ENCODE measurements around the gene TMEM209. TPM values are rescaled to one million over a fixed set of nuclear protein-coding genes. Genes with fewer than 3 reads are reported as not detected.
A peak's percentile ranks its signal among the peaks of the same experiment; 100 is the strongest.

Gene TMEM209
- polyA plus RNA-seq, 2 of the 4 experiments (the other 2 are of a cell fraction), result 12.8 to 36.6 TPM

GRCh38 chr7:130144312-130145171 is 60.7 kb downstream of the TMEM209 start:
- FAIRE-seq (no peak), ATAC-seq (peak in 1 of 2 experiments; percentile 42; a peak in 3 of 6 replicates), DNase-seq (ENCODE audit: low read depth in 1 of 2, low spot score in 1 of 2) (peak; percentile 18 to 21)
- no peak overlapping the region for H3K4me3 ChIP-seq
- peaks cover 13% of the 10 kb centered on the region for H3K4me1 ChIP-seq
- H3K9me3 ChIP-seq, result no peaks in the 10 kb centered on the region
- CTCF ChIA-PET, result interaction anchor here (0.9 kb wide), 1 partner anchor 9 kb away, joined by 3 read pairs; no protein-coding TSS in a partner anchor
- peak overlapping the region in 1 of 2 experiments; percentile 54; a peak in 3 of 6 replicates for H3K27ac ChIP-seq
- WGBS (ENCODE audit: missing lambda C conversion rate), result 59% methylated on average over 14 of the region's 14 CpGs
- TF ChIP-seq CHD4 (IDR thresholded peaks at IDR 0.05; ENCODE audit: borderline replicate concordance) (no peak), CEBPB (IDR thresholded peaks at IDR 0.05) (peak in 1 of 2 experiments; percentile 48; a peak in 1 of 4 replicates)
- H3K4me2 ChIP-seq, result peak overlapping the region; percentile 50
- POLR2A ChIA-PET, result no interaction called here

- no peak for DNase-seq (ENCODE audit: low read depth in 1 of 2, low spot score in 1 of 2)
- H3K4me1 ChIP-seq, result peaks cover 13% of the 10 kb centered on the region
- ATAC-seq, result no peak
- H3K4me3 ChIP-seq, result no peak overlapping the region
- TF ChIP-seq USF2 (IDR thresholded peaks at IDR 0.05) (no peak), SREBF2 (IDR thresholded peaks at IDR 0.05) (no peak), MAX (IDR thresholded peaks at IDR 0.05) (no peak), MYC (IDR thresholded peaks at IDR 0.05; ENCODE audit: borderline replicate concordance, low read length) (no peak), GATA3 (IDR thresholded peaks at IDR 0.05; ENCODE audit: borderline replicate concordance) (no peak), NR3C1 (IDR thresholded peaks at IDR 0.05) (no peak), ZC3H11A (IDR thresholded peaks at IDR 0.05) (no peak), CBX8 (IDR thresholded peaks at IDR 0.05) (no peak), TFCP2L1 (CRISPR knock-in tag; IDR thresholded peaks at IDR 0.05) (no peak), CTCF (IDR thresholded peaks at IDR 0.05) (no peak), BHLHE40 (IDR thresholded peaks at IDR 0.05; ENCODE audit: low read depth, low read length) (no peak), HDAC2 (IDR thresholded peaks at IDR 0.05) (no peak), PHF8 (IDR thresholded peaks at IDR 0.05; ENCODE audit: borderline replicate concordance, low read depth) (no peak), ZNF302 (CRISPR knock-in tag; IDR thresholded peaks at IDR 0.05) (no peak), KDM1A (IDR thresholded peaks at IDR 0.05; ENCODE audit: low read depth) (no peak), CHD2 (IDR thresholded peaks at IDR 0.05; ENCODE audit: low read length, partially characterized antibody) (no peak), JUNB (IDR thresholded peaks at IDR 0.05) (no peak), RNF2 (IDR thresholded peaks at IDR 0.05; ENCODE audit: borderline replicate concordance, low read depth) (no peak), RCOR1 (IDR thresholded peaks at IDR 0.05; ENCODE audit: low read depth, low read length) (no peak)
- ChIA-PET CTCF (interaction anchor here (0.9 kb wide), 1 partner anchor 8 kb away, joined by 3 read pairs; no protein-coding TSS in a partner anchor), POLR2A (no interaction called here)
- no peak for FAIRE-seq
- peak overlapping the region in 1 of 2 experiments; percentile 54; a peak in 3 of 6 replicates for H3K27ac ChIP-seq
- 84% methylated on average over 3 of the region's 3 CpGs for WGBS (ENCODE audit: missing lambda C conversion rate)
- peak overlapping the region; percentile 50 for H3K4me2 ChIP-seq
- H3K9me3 ChIP-seq, result no peaks in the 10 kb centered on the region
Measured at GRCh38 chr7:130143986-130144311, 61.3 kb downstream of the TMEM209 start.

GRCh38 chr7:130143334-130143732 is 61.9 kb downstream of the TMEM209 start:
- FAIRE-seq (no peak), DNase-seq (ENCODE audit: low read depth in 1 of 2, low spot score in 1 of 2) (no peak), ATAC-seq (no peak)
- WGBS (ENCODE audit: missing lambda C conversion rate), result 79% methylated on average over 5 of the region's 5 CpGs
- Histone ChIP-seq H3K27ac (peak overlapping the region in 1 of 2 experiments; percentile 54; a peak in 1 of 6 replicates), H3K9me3 (no peaks in the 10 kb centered on the region), H3K4me3 (no peak overlapping the region), H3K4me1 (peaks cover 13% of the 10 kb centered on the region), H3K4me2 (no peak overlapping the region)
- ChIA-PET CTCF (interaction anchor here (0.9 kb wide), 1 partner anchor 8 kb away, joined by 3 read pairs; no protein-coding TSS in a partner anchor), POLR2A (no interaction called here)
- TF ChIP-seq SMC3 (IDR thresholded peaks at IDR 0.05), result no peak

Data from A549 (cell line).